Myocyte (in vitro differentiated cells): ENCODE results near the gene STT3B. TPM values are rescaled to one million over a fixed set of nuclear protein-coding genes. Genes with fewer than 3 reads are reported as not detected.

Experiments used
- DNase-seq: peaks from one replicate; pipeline ENCODE4 v3.0.0-alpha.2; 2012; ENCODE audit warnings: low read depth
- total RNA-seq: library from RNA; depleted of rRNA; stranded (reverse); fragments of >200 nt; gene quantifications from 2 replicates; pipeline ENCODE4 v1.2.3, GENCODE V29; 2014

STT3B gene
- total RNA-seq, 1 donor from 2014 or later = 154 TPM

DNA sequence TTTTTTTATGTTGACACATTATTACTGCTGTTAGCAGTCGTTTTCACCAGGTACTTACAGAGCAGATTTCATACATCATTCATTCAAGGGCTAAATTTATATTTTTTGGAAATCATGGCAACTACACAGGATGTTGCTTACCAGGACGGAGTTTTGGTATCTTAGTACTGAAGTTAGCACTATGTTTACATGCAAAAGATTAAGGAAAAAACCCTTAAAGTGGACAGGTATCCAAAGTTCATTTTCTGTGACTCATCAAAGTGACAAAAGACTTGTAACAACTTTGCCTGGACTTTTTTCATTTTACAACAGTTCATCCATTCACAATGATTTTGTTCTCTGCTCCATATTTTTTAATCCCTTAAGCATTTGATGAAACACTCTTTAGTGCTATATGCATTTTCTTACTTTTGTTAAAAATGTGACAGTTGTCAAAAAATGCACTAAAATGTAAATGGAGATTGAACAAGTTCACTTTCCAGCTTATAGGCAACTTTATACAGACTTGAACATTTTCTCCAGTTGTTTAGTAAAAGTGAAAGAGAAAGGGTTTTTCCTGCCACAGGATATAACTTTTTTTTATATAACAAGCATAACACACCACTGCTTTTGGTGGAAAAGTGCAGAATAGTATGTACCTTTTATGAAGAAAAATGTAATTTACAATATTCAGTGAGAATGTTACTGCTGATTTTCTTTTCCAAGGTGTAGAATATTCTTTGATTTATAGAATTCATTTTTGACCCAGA is 104.1 kb downstream of the STT3B start:
- DNase-seq = no peak

DNA sequence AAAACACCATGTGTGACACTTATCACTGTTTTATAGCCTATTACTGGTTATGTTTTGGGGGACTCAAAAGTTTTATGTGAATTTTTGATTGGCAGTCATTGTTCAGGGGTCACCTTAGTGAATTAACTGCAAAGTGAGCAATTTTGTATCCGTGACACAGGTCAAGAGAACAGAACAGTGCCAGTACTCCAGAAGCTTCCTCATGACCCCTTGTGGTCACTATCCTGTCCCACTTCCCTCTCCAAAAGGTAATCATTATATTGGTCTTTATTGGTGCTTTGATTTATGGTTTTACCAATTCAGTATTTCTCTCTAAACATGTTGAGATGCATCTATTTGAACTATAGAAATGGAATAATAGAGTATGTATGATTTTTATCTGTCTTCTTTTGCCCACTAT is 107.1 kb downstream of the STT3B start:
- no peak for DNase-seq

DNA sequence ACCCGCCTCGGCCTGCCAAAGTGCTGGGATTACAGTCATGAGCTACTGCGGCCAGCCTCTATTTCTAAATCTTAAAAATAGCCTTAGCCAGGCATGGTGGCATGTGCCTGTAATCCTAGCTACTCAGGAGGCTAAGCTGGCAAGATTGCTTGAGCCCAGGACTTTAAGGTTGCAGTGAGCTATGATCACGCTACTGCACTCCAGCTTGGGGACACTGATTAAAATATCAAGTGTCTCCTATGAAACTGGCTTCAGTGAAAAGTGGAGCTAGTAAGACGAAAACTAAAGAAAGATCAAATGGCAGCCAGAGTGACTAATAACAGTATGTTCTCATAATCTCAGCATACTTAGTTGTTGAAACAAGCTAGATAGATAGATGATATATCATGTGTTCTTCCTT is 112.5 kb downstream of the STT3B start:
- no peak for DNase-seq

DNA sequence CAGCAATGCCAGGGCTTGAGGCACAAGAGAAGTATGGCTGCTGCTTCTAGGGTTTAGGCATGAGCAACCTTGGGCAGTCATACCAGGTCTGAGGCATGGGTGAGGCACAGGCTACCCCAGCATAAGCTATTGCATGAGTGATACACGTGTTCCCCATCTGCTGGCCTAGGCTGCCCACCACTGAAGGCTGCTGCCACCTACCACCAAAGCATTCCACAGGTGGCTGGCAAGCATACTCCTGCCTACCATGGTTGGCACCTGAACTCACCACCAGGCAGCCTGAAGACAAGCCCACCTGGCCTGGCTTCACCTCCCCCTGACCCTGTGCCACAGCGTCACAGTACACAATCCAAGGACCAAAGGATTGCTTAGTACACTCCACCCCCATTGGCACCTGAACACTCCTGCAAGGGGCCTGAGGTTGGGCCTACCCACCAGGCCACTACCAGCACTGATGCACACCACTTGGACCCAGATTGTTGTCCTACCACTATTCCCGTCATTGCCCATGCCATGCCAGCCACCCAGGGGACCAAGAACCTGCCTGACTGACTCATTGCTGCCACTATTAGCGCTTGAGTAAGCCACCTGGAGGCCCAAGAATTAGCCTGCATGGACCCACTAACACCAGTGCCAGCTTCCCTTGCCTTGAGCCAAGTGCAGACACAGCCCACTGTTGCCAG is 115.7 kb downstream of the STT3B start:
- no peak for DNase-seq

GRCh38 chr3:31652296-31652695 is 119.6 kb downstream of the STT3B start:
- DNase-seq = no peak

DNA sequence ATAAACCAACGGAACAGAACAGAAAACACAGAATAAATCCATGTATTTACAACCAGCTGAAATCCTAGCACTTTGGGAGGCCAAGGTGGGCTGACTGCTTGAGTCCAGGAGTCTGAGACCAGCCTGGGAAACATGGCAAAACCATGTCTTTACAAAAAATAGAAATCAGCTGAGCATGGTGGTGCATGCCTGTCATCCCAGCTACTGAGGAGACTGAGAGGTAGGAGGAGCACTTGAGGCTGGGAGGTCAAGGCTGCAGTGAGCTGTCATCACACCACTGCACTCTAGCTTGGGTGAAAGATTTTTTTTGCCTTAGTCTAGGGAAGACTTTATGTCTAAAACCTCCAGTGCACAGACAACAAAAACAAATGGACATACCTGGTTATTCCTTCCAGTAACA is 120.7 kb downstream of the STT3B start:
- DNase-seq = no peak

GRCh38 chr3:31654998-31655397 is 122.3 kb downstream of the STT3B start:
- no peak for DNase-seq

- no peak for DNase-seq
Observed at GRCh38 chr3:31659246-31659645, 126.5 kb downstream of the STT3B start.

DNA sequence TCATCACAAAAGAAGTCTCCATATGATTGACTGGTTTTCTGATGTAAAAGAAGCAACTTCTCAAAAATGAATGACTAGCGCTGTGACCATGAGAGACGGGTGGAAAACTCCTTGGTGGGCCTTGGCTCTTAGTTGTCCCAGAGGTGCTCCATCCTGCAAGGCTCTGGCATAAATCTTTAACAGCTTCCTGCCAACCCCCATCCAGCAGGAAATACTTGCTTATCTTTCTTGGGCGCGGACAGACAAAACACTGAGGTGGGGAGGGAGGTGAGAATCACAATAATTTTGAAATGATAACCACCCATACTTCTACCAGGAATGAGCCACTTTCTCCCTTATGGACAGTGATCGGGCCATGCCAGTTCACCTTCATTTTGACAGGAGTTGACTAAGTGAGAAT is 128.6 kb downstream of the STT3B start:
- no peak for DNase-seq

DNA sequence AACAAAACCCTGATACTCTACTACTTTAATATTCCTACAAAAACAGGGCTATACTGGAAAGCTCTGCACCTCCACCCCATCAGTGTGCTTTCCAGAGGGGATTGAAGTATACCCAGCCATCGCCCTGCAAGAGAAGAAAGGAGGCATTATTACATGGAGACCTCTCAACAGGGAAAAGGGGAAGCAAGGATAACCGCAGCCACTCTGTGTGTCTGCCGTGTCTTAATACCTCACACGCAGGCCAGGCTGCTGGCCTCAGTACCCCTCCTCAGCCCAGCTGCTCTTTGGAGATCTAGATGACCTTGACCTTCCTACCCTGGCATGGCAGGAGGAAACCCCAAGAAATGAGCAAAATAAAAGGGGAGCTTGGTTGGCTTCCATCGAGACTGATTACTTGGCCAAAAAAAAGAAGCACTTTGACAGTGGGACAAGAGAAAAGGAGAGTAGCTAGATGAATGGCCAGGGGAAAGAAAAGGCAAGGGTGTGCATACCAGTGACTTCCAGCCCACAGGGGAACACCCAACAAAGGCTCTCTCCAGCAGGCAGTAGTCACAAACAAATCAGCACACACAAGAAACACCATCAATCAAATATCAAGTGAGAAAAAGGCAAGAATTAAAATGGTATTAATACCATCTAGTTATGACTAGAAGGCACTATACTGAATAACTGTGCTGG is 129.4 kb downstream of the STT3B start:
- no peak for DNase-seq

DNA sequence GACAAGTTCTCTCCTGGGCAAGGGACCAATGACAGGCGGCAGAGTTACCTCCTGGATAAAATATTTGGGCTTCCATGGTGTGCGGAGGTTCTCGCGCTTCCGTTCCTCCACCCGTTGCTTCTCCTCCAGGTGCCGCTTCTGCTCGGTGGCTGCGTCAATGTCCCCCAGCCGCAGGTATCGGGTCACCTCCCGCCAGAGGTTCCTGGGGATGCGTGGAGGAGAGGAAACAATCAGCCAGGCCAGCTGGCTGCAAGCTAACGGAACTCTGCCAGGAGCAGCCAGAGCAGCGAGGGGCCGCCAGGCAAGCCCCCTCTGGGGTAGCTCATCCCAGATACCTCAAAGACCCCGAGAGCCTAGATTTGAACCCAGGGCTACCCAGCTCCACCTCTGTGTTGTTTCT is 131.3 kb downstream of the STT3B start:
- DNase-seq = no peak

- DNase-seq = no peak
Observed at GRCh38 chr3:31667582-31667981, 134.9 kb downstream of the STT3B start.

- DNase-seq = no peak
Observed at GRCh38 chr3:31668242-31668641, 135.5 kb downstream of the STT3B start.

DNA sequence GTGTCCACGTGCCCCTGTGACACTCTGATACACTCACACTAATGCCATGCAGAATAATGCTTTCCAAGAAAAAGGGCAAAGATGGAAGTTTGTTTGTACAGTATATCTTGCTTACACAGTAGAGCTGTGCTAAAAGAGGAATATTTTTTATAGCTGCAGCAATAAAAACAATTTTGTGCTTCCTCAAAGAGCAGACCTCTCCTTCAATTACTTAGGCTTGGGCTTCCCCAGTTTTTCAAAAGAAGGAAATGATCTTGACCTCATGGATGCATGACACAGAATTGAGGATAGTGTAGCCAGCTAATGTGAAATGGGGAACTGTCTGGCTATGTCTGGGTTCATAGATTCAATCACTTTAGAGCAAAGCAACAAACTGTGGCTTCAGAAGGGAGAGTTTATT is 137.4 kb downstream of the STT3B start:
- no peak for DNase-seq

DNA sequence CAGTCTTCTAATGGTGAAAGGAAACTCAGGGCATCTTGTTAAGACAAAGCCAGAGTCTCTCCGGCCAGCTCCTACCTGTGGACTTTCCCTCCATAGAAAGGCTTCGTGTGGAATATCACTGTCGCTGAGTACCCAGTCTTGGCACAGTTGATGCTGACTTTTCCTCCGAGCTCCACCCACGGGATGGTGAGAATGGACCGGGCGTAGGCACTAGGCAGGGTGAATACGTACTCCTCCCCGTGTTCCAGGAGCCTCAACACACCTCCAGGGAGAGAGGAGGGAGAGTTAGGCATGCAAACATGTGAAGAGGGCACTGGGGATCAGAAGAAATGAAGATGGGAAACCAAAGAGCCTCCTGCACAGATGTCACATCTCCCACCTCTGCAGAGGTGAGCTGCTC is 138.0 kb downstream of the STT3B start:
- DNase-seq = no peak

- DNase-seq = no peak
Observed at GRCh38 chr3:31671451-31671850, 138.7 kb downstream of the STT3B start.

DNA sequence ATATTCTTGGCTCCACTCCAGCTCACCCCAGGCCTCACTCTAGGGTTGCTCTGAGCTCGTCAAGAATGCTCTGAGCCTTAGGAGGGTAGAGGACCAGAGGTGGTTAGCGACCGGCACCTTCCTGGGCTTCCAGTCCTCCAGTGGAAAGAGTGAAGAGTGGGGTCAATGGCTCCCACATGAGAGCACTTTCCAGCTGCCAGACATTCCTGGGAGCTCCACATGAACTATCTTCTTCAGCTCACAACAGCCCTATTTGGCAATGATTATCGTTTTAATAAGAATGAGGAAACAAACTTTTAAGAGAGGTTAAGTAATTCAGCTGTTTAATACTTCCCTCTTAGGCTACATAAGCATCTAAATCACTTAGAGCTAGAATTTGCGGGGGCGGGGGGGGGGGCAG is 139.3 kb downstream of the STT3B start:
- DNase-seq = no peak

GRCh38 chr3:31673950-31674349 is 141.2 kb downstream of the STT3B start:
- no peak for DNase-seq

GRCh38 chr3:31676556-31676955 is 143.8 kb downstream of the STT3B start:
- no peak for DNase-seq

GRCh38 chr3:31680072-31680870 is 147.5 kb downstream of the STT3B start:
- DNase-seq = no peak
